ENCODE data around the gene RNASEH2C. TPM values are rescaled to one million over a fixed set of nuclear protein-coding genes. Genes with fewer than 3 reads are reported as not detected.
A peak's percentile ranks its signal among the peaks of the same experiment; 100 is the strongest.

Gene RNASEH2C
- total and polyA plus RNA-seq, 2 of the 4 experiments (the other 2 are of a cell fraction) = 34.8 to 40.0 TPM

DNA sequence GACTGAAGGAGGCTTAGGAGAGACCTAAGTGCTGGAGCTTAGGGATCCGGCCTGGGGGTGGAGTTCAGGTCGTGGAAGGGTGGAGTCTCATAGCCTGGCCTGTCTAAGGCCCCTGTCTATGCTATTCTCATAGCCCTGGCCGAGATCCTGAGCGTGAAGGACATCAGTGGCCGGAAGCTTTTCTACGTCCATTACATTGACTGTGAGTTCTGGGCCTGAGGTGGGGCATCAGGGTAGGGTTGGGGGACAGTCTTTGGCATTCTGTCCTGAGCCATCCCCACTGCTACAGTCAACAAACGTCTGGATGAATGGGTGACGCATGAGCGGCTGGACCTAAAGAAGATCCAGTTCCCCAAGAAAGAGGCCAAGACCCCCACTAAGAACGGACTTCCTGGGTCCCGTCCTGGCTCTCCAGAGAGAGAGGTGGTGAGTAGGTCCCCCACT is 7.9 kb downstream of the RNASEH2C start:
- in situ Hi-C loops (cut with MboI; ENCODE audit: low sequenced_read_pairs) (loop anchor here (5.0 to 10.0 kb wide), 2 partner anchors 105 to 272 kb away; no protein-coding TSS in a partner anchor), intact Hi-C loops (cut with micrococcal nuclease) (loop anchor here (1.0 to 5.0 kb wide), 2 partner anchors 8 to 70 kb away; partner anchors contain the start of genes AP5B1 and RNASEH2C)

More for the DNA sequence above, 7.9 kb downstream of the RNASEH2C start:
- Histone ChIP-seq H2AK9ac (replicated peaks; ENCODE audit: low read depth, low read length, poor library complexity) (peak overlapping the region; percentile 74), H3K56ac (ENCODE audit: extremely low read depth, insufficient read depth, low read length) (peak overlapping the region; percentile 13; the same call in 1 of the 2 replicates), H3K18ac (ENCODE audit: low read depth, low read length) (no peak overlapping the region), H2AFZ (replicated peaks; ENCODE audit: low read length, poor library complexity) (peak overlapping the region; percentile 100), H4K8ac (ENCODE audit: low read depth in 2 of 2, low read length in 2 of 2) (peak overlapping the region; percentile 73 to 100), H2AK5ac (ENCODE audit: low read depth, low read length) (peak overlapping the region; percentile 73), H4K5ac (ENCODE audit: low read depth, low read length) (peak overlapping the region; percentile 13), H3K4ac (ENCODE audit: low read depth, low read length) (peak overlapping the region; percentile 99), H4K91ac (ENCODE audit: insufficient read depth, low read depth, low read length) (peak overlapping the region; percentile 13; the same call in 1 of the 2 replicates), H2BK20ac (ENCODE audit: low read depth, low read length) (no peak overlapping the region), H3K27me3 (ENCODE audit: control insufficient read depth, insufficient read depth, low read length) (no peaks in the 10 kb centered on the region), H3K4me3 (ENCODE audit: insufficient read depth, low read depth, low read length) (peak overlapping the region; percentile 73), H3K4me2 (ENCODE audit: low read depth, low read length) (peak overlapping the region; percentile 88), H3K9ac (ENCODE audit: low read depth, low read length) (peak overlapping the region; percentile 89), H2BK15ac (ENCODE audit: low read depth, low read length) (peak overlapping the region; percentile 19; the same call in 1 of the 3 replicates), H3K14ac (replicated peaks; ENCODE audit: low read depth, low read length) (peak overlapping the region; percentile 10; the same call in 1 of the 2 replicates), H3K27ac (ENCODE audit: insufficient read depth, low read length) (peak overlapping the region; percentile 99), H3K23ac (ENCODE audit: low read depth, low read length) (no peak overlapping the region; the same call in 1 of the 2 replicates), H2BK5ac (ENCODE audit: low read depth, low read length, poor library complexity, severe bottlenecking) (peak overlapping the region; percentile 97), H3K9me3 (ENCODE audit: control insufficient read depth, insufficient read depth, low read length) (no peaks in the 10 kb centered on the region), H3K79me1 (ENCODE audit: low read depth in 1 of 2, low read length in 2 of 2) (peaks cover 21 to 51% of the 10 kb centered on the region in 2 experiments), H3K9me1 (ENCODE audit: insufficient read depth, low read length) (no peaks in the 10 kb centered on the region), H3K4me1 (ENCODE audit: control insufficient read depth, insufficient read depth, low read length) (no peaks in the 10 kb centered on the region; the same call in 1 of the 2 replicates), H3K36me3 (ENCODE audit: control insufficient read depth, insufficient read depth, low read length) (peaks cover 38% of the 10 kb centered on the region), H4K20me1 (ENCODE audit: insufficient read depth, low read length) (peaks cover 4% of the 10 kb centered on the region), H2BK120ac (ENCODE audit: low read depth, low read length) (no peak overlapping the region)
- ChIA-PET CTCF (interaction anchor here (1.1 to 2.5 kb wide), 6 partner anchors 8 to 279 kb away, joined by 3 to 23 read pairs (median 4); partner anchors contain the start of gene RNASEH2C), POLR2A (ENCODE audit: unreplicated experiment) (interaction anchor here (0.5 to 1.1 kb wide), 4 partner anchors 8 to 140 kb away, joined by 3 to 6 read pairs (median 4); partner anchors contain the start of gene RNASEH2C)
- BruUV-seq (replicated peaks) = no TSS peak
- DNase-seq (no peak), ATAC-seq (ENCODE audit: low read depth) (no peak)
- TF ChIP-seq MXI1 (IDR thresholded peaks at IDR 0.05; ENCODE audit: borderline replicate concordance, low read depth, low read length) = no peak
- TF ChIP-seq CHD1 (IDR thresholded peaks at IDR 0.05; ENCODE audit: low read depth, low read length) = no peak
- TF ChIP-seq RFX5 (IDR thresholded peaks at IDR 0.05; ENCODE audit: low read depth, low read length) = no peak
- no peak for TF ChIP-seq SMC3 (IDR thresholded peaks at IDR 0.05; ENCODE audit: low read depth, low read length)
- TF ChIP-seq MAZ (IDR thresholded peaks at IDR 0.05; ENCODE audit: borderline replicate concordance, low read depth, low read length) = no peak
- no peak for TF ChIP-seq USF2 (IDR thresholded peaks at IDR 0.05; ENCODE audit: low read depth, low read length)
- no peak for TF ChIP-seq RCOR1 (IDR thresholded peaks at IDR 0.05; ENCODE audit: insufficient replicate concordance, low read length)
- no peak for TF ChIP-seq BHLHE40 (IDR thresholded peaks at IDR 0.05; ENCODE audit: low read depth, low read length)
- TF ChIP-seq, protein P1, sequence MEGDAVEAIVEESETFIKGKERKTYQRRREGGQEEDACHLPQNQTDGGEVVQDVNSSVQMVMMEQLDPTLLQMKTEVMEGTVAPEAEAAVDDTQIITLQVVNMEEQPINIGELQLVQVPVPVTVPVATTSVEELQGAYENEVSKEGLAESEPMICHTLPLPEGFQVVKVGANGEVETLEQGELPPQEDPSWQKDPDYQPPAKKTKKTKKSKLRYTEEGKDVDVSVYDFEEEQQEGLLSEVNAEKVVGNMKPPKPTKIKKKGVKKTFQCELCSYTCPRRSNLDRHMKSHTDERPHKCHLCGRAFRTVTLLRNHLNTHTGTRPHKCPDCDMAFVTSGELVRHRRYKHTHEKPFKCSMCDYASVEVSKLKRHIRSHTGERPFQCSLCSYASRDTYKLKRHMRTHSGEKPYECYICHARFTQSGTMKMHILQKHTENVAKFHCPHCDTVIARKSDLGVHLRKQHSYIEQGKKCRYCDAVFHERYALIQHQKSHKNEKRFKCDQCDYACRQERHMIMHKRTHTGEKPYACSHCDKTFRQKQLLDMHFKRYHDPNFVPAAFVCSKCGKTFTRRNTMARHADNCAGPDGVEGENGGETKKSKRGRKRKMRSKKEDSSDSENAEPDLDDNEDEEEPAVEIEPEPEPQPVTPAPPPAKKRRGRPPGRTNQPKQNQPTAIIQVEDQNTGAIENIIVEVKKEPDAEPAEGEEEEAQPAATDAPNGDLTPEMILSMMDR (conservative IDR thresholded peaks at IDR 0.05; ENCODE audit: low read depth, low read length) = no peak
- no peak for TF ChIP-seq RAD21 (IDR thresholded peaks at IDR 0.05; ENCODE audit: low read length)
- TF ChIP-seq, protein P2, sequence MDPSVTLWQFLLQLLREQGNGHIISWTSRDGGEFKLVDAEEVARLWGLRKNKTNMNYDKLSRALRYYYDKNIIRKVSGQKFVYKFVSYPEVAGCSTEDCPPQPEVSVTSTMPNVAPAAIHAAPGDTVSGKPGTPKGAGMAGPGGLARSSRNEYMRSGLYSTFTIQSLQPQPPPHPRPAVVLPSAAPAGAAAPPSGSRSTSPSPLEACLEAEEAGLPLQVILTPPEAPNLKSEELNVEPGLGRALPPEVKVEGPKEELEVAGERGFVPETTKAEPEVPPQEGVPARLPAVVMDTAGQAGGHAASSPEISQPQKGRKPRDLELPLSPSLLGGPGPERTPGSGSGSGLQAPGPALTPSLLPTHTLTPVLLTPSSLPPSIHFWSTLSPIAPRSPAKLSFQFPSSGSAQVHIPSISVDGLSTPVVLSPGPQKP (IDR thresholded peaks at IDR 0.05; ENCODE audit: borderline replicate concordance, low read depth, low read length) = no peak
- no peak for TF ChIP-seq POLR2A (IDR thresholded peaks at IDR 0.05; ENCODE audit: low read depth, low read length)
- TF ChIP-seq CEBPB (IDR thresholded peaks at IDR 0.05; ENCODE audit: low read depth, low read length) = no peak
- dilution Hi-C loops (cut with HindIII; ENCODE audit: low sequenced_read_pairs, unreplicated experiment) = no loop called here
- no CpG with 5 or more reads among the region's 11 CpGs for WGBS, 2 experiments (ENCODE audit: extremely low coverage in 2 of 2, insufficient read length in 1 of 2)

Data from IMR-90 (cell line).